ENCODE measurements around the gene TBC1D10B.

TBC1D10B gene

DNA sequence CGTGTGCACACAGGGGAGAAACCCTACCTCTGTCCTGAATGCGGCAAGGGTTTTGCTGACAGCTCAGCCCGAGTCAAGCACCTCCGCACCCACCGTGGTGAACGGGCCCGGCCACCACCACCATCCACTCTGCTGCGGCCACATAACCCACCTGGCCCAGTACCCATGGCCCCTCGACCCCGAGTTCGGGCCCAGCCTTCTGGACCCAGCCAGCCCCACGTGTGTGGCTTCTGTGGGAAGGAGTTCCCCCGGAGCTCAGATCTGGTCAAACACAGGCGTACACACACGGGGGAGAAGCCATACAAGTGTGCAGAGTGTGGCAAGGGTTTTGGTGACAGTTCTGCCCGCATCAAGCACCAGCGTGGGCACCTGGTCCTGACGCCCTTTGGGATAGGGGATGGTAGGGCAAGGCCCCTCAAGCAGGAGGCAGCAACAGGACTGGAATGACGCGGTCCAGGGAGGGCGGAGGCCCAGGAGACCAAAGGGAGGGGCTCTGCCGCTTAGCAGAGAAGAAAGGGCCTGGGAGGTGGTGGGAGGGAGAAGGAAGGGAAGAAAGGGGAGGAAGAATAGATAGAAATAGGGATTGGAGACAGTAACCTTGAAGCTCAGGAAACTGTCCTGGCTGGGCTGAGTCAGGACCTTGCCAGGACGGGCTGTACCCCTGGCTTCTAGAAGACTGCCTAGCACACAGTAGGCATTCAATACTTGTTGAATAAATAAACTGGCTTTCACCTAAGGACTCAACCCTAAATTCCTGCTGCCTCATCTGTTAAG, 28.6 kb upstream of the TBC1D10B start:
- ATAC-seq: no peak
- TF ChIP-seq TCF4 (CRISPR knock-in tag; IDR thresholded peaks at IDR 0.05; ENCODE audit: borderline replicate concordance) (no peak), ARNTL (CRISPR knock-in tag; IDR thresholded peaks at IDR 0.05; ENCODE audit: borderline replicate concordance, low read depth) (no peak), OSR1 (CRISPR knock-in tag; IDR thresholded peaks at IDR 0.05) (no peak), ZC3H10 (CRISPR knock-in tag; IDR thresholded peaks at IDR 0.05) (no peak), BACH2 (CRISPR knock-in tag; IDR thresholded peaks at IDR 0.05; ENCODE audit: borderline replicate concordance) (no peak), TOX (CRISPR knock-in tag; IDR thresholded peaks at IDR 0.05; ENCODE audit: borderline replicate concordance) (no peak), ZFP30 (CRISPR knock-in tag; IDR thresholded peaks at IDR 0.05) (no peak), ZNF565 (CRISPR knock-in tag; conservative IDR thresholded peaks at IDR 0.05; ENCODE audit: low read depth) (no peak), ZNF8 (CRISPR knock-in tag; IDR thresholded peaks at IDR 0.05) (no peak), ESRRG (CRISPR knock-in tag; IDR thresholded peaks at IDR 0.05) (no peak), RARB (CRISPR knock-in tag; IDR thresholded peaks at IDR 0.05) (no peak), ZNF70 (CRISPR knock-in tag; IDR thresholded peaks at IDR 0.05) (no peak), ISL1 (CRISPR knock-in tag; IDR thresholded peaks at IDR 0.05) (no peak), PPARA (CRISPR knock-in tag; IDR thresholded peaks at IDR 0.05; ENCODE audit: borderline replicate concordance) (no peak), CSDC2 (CRISPR knock-in tag; IDR thresholded peaks at IDR 0.05) (no peak), GLIS3 (CRISPR knock-in tag; IDR thresholded peaks at IDR 0.05) (no peak)
- TF ChIP-seq, protein P1, sequence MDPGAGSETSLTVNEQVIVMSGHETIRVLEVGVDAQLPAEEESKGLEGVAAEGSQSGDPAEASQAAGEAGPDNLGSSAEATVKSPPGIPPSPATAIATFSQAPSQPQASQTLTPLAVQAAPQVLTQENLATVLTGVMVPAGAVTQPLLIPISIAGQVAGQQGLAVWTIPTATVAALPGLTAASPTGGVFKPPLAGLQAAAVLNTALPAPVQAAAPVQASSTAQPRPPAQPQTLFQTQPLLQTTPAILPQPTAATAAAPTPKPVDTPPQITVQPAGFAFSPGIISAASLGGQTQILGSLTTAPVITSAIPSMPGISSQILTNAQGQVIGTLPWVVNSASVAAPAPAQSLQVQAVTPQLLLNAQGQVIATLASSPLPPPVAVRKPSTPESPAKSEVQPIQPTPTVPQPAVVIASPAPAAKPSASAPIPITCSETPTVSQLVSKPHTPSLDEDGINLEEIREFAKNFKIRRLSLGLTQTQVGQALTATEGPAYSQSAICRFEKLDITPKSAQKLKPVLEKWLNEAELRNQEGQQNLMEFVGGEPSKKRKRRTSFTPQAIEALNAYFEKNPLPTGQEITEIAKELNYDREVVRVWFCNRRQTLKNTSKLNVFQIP (CRISPR knock-in tag; IDR thresholded peaks at IDR 0.05; ENCODE audit: borderline replicate concordance, low read depth): no peak
- TF ChIP-seq, protein P2, sequence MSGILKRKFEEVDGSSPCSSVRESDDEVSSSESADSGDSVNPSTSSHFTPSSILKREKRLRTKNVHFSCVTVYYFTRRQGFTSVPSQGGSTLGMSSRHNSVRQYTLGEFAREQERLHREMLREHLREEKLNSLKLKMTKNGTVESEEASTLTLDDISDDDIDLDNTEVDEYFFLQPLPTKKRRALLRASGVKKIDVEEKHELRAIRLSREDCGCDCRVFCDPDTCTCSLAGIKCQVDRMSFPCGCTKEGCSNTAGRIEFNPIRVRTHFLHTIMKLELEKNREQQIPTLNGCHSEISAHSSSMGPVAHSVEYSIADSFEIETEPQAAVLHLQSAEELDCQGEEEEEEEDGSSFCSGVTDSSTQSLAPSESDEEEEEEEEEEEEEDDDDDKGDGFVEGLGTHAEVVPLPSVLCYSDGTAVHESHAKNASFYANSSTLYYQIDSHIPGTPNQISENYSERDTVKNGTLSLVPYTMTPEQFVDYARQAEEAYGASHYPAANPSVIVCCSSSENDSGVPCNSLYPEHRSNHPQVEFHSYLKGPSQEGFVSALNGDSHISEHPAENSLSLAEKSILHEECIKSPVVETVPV (CRISPR knock-in tag; IDR thresholded peaks at IDR 0.05): no peak
- TF ChIP-seq, protein P3, sequence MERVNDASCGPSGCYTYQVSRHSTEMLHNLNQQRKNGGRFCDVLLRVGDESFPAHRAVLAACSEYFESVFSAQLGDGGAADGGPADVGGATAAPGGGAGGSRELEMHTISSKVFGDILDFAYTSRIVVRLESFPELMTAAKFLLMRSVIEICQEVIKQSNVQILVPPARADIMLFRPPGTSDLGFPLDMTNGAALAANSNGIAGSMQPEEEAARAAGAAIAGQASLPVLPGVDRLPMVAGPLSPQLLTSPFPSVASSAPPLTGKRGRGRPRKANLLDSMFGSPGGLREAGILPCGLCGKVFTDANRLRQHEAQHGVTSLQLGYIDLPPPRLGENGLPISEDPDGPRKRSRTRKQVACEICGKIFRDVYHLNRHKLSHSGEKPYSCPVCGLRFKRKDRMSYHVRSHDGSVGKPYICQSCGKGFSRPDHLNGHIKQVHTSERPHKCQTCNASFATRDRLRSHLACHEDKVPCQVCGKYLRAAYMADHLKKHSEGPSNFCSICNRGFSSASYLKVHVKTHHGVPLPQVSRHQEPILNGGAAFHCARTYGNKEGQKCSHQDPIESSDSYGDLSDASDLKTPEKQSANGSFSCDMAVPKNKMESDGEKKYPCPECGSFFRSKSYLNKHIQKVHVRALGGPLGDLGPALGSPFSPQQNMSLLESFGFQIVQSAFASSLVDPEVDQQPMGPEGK (CRISPR knock-in tag; IDR thresholded peaks at IDR 0.05; ENCODE audit: borderline replicate concordance): no peak
- TF ChIP-seq, protein P4, sequence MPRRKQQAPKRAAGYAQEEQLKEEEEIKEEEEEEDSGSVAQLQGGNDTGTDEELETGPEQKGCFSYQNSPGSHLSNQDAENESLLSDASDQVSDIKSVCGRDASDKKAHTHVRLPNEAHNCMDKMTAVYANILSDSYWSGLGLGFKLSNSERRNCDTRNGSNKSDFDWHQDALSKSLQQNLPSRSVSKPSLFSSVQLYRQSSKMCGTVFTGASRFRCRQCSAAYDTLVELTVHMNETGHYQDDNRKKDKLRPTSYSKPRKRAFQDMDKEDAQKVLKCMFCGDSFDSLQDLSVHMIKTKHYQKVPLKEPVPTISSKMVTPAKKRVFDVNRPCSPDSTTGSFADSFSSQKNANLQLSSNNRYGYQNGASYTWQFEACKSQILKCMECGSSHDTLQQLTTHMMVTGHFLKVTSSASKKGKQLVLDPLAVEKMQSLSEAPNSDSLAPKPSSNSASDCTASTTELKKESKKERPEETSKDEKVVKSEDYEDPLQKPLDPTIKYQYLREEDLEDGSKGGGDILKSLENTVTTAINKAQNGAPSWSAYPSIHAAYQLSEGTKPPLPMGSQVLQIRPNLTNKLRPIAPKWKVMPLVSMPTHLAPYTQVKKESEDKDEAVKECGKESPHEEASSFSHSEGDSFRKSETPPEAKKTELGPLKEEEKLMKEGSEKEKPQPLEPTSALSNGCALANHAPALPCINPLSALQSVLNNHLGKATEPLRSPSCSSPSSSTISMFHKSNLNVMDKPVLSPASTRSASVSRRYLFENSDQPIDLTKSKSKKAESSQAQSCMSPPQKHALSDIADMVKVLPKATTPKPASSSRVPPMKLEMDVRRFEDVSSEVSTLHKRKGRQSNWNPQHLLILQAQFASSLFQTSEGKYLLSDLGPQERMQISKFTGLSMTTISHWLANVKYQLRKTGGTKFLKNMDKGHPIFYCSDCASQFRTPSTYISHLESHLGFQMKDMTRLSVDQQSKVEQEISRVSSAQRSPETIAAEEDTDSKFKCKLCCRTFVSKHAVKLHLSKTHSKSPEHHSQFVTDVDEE (CRISPR knock-in tag; IDR thresholded peaks at IDR 0.05): no peak

DNA sequence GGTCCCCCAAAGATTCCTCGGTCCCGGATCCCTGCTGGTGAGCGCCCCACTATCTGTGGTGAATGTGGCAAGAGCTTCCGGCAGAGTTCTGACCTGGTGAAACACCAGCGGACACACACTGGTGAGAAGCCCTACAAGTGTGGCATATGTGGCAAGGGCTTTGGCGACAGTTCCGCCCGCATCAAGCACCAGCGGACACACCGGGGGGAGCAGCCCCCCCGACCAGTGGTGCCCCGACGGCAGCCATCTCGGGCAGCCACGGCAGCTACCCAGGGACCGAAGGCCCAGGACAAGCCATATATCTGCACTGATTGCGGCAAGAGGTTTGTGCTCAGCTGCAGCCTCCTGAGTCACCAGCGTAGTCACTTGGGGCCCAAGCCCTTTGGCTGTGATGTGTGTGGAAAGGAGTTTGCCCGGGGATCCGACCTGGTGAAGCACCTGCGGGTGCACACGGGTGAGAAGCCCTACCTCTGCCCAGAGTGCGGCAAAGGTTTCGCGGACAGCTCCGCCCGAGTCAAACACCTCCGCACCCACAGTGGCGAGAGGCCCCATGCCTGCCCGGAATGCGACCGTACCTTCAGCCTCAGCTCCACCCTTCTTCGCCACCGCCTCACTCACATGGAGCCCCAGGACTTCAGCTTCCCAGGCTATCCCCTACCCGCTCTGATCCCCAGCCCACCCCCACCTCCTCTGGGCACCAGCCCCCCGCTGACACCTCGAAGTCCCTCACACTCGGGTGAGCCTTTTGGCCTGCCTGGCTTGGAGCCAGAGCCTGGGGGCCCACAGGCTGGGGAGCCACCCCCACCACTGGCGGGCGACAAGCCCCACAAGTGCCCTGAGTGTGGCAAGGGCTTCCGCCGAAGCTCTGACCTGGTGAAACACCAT, 27.7 kb upstream of the TBC1D10B start:
- ATAC-seq: no peak
- no peak for TF ChIP-seq BACH2 (CRISPR knock-in tag; IDR thresholded peaks at IDR 0.05; ENCODE audit: borderline replicate concordance)
- no peak for TF ChIP-seq PPARA (CRISPR knock-in tag; IDR thresholded peaks at IDR 0.05; ENCODE audit: borderline replicate concordance)
- TF ChIP-seq SNAI2 (CRISPR knock-in tag; IDR thresholded peaks at IDR 0.05): no peak
- TF ChIP-seq CSDC2 (CRISPR knock-in tag; IDR thresholded peaks at IDR 0.05): no peak
- no peak for TF ChIP-seq TCF4 (CRISPR knock-in tag; IDR thresholded peaks at IDR 0.05; ENCODE audit: borderline replicate concordance)
- no peak for TF ChIP-seq ZNF8 (CRISPR knock-in tag; IDR thresholded peaks at IDR 0.05)
- TF ChIP-seq, protein P1 (CRISPR knock-in tag; IDR thresholded peaks at IDR 0.05; ENCODE audit: borderline replicate concordance, low read depth): no peak
- TF ChIP-seq TOX (CRISPR knock-in tag; IDR thresholded peaks at IDR 0.05; ENCODE audit: borderline replicate concordance): no peak
- TF ChIP-seq, protein P2 (CRISPR knock-in tag; IDR thresholded peaks at IDR 0.05): no peak
- TF ChIP-seq, protein P5, sequence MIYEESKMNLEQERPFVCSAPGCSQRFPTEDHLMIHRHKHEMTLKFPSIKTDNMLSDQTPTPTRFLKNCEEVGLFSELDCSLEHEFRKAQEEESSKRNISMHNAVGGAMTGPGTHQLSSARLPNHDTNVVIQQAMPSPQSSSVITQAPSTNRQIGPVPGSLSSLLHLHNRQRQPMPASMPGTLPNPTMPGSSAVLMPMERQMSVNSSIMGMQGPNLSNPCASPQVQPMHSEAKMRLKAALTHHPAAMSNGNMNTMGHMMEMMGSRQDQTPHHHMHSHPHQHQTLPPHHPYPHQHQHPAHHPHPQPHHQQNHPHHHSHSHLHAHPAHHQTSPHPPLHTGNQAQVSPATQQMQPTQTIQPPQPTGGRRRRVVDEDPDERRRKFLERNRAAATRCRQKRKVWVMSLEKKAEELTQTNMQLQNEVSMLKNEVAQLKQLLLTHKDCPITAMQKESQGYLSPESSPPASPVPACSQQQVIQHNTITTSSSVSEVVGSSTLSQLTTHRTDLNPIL (CRISPR knock-in tag; IDR thresholded peaks at IDR 0.05; ENCODE audit: low read depth): no peak
- no peak for TF ChIP-seq GLIS3 (CRISPR knock-in tag; IDR thresholded peaks at IDR 0.05)
- no peak for TF ChIP-seq ZNF70 (CRISPR knock-in tag; IDR thresholded peaks at IDR 0.05)
- no peak for TF ChIP-seq ZNF565 (CRISPR knock-in tag; conservative IDR thresholded peaks at IDR 0.05; ENCODE audit: low read depth)
- TF ChIP-seq ZFP3 (CRISPR knock-in tag; IDR thresholded peaks at IDR 0.05): no peak
- TF ChIP-seq RARB (CRISPR knock-in tag; IDR thresholded peaks at IDR 0.05): no peak
- TF ChIP-seq ARNTL (CRISPR knock-in tag; IDR thresholded peaks at IDR 0.05; ENCODE audit: borderline replicate concordance, low read depth): no peak
- no peak for TF ChIP-seq ZFP30 (CRISPR knock-in tag; IDR thresholded peaks at IDR 0.05)
- no peak for TF ChIP-seq ZC3H10 (CRISPR knock-in tag; IDR thresholded peaks at IDR 0.05)
- no peak for TF ChIP-seq ISL1 (CRISPR knock-in tag; IDR thresholded peaks at IDR 0.05)

Data from SK-N-SH treated with all-trans-retinoic acid at 6 μM for 48 hours (cell line).